ENCODE data around the gene TJP1. TPM values are rescaled to one million over a fixed set of nuclear protein-coding genes. Genes with fewer than 3 reads are reported as not detected.
A peak's percentile ranks its signal among the peaks of the same experiment; 100 is the strongest.

The TJP1 gene
- total and polyA plus RNA-seq, 9 of the 15 experiments (the other 6 are each of a cell fraction or from before 2014, with no cell fraction given) = 9.1 to 39.3 (median 28.0) TPM

GRCh38 chr15:29822100-29822683 lies at the start of gene TJP1 (continued):
- TF ChIP-seq E2F4 (CRISPR knock-in tag; IDR thresholded peaks at IDR 0.05; ENCODE audit: low read depth) (no peak), ZNF518B (CRISPR knock-in tag; IDR thresholded peaks at IDR 0.05) (no peak), ZNF146 (CRISPR knock-in tag; IDR thresholded peaks at IDR 0.05; ENCODE audit: unreplicated experiment) (no peak), STAT6 (CRISPR knock-in tag; IDR thresholded peaks at IDR 0.05) (no peak), ARID3A (IDR thresholded peaks at IDR 0.05; ENCODE audit: borderline replicate concordance, low read depth, low read length) (no peak), BACH1 (tag; IDR thresholded peaks at IDR 0.05) (no peak), CEBPZ (IDR thresholded peaks at IDR 0.05; ENCODE audit: borderline replicate concordance, low read depth, low read length) (no peak), ZHX1 (conservative IDR thresholded peaks at IDR 0.05; ENCODE audit: low read length) (no peak), RB1 (IDR thresholded peaks at IDR 0.05; ENCODE audit: low read depth) (peak; percentile 55; the same call in 1 of the 2 replicates)
